ENCODE results near the gene C1orf159. TPM values are rescaled to one million over a fixed set of nuclear protein-coding genes. Genes with fewer than 3 reads are reported as not detected.
"Not testable (repeated sequence)": the region's sequence is repeated elsewhere in the genome, so short reads cannot be mapped to it uniquely, and the experiment has no call there.

Gene C1orf159
- total RNA-seq, 2 experiments from 2014 or later: 18.0 to 22.0 TPM

GRCh38 chr1:1145547-1145914 lies 29.6 kb upstream of the C1orf159 start:
- H3K27ac Mint-ChIP-seq: peak overlapping the region; percentile 88
- no peak for DNase-seq
- H3K4me3 Mint-ChIP-seq: no peak overlapping the region
- ChIA-PET CTCF (no interaction called here), POLR2A (no interaction called here)
- H3K36me3 Mint-ChIP-seq (ENCODE audit: low read depth): no peaks in the 10 kb centered on the region
- no peaks in the 10 kb centered on the region for H3K27me3 Mint-ChIP-seq
- H3K4me1 Mint-ChIP-seq: peaks cover 27% of the 10 kb centered on the region
- H3K9me3 Mint-ChIP-seq: no peaks in the 10 kb centered on the region

GRCh38 chr1:1144843-1145546 lies 29.1 kb upstream of the C1orf159 start:
- CTCF ChIA-PET: no interaction called here
- POLR2A ChIA-PET: no interaction called here
- no peaks in the 10 kb centered on the region for H3K9me3 Mint-ChIP-seq
- no peaks in the 10 kb centered on the region for H3K36me3 Mint-ChIP-seq (ENCODE audit: low read depth)
- H3K27ac Mint-ChIP-seq: peak overlapping the region; percentile 98
- H3K27me3 Mint-ChIP-seq: no peaks in the 10 kb centered on the region
- DNase-seq: no peak
- H3K4me1 Mint-ChIP-seq: peaks cover 27% of the 10 kb centered on the region
- no peak overlapping the region for H3K4me3 Mint-ChIP-seq

GRCh38 chr1:1144122-1144842 lies 28.4 kb upstream of the C1orf159 start:
- CTCF ChIA-PET: no interaction called here

GRCh38 chr1:1143636-1144035 lies 27.7 kb upstream of the C1orf159 start:
- no peak for DNase-seq
- Mint-ChIP-seq H3K4me1 (peaks cover 29% of the 10 kb centered on the region), H3K27ac (peak overlapping the region; percentile 98), H3K9me3 (no peaks in the 10 kb centered on the region), H3K36me3 (ENCODE audit: low read depth) (no peaks in the 10 kb centered on the region), H3K27me3 (no peaks in the 10 kb centered on the region), H3K4me3 (peak overlapping the region; percentile 30)
- CTCF ChIA-PET: interaction anchor here (1.1 kb wide), 1 partner anchor 13 kb away, joined by 3 read pairs; no protein-coding TSS in a partner anchor
- POLR2A ChIA-PET: no interaction called here

More at GRCh38 chr1:1144122-1144842, 28.4 kb upstream of the C1orf159 start:
- Mint-ChIP-seq H3K27ac (peak overlapping the region; percentile 98), H3K36me3 (ENCODE audit: low read depth) (no peaks in the 10 kb centered on the region), H3K9me3 (no peaks in the 10 kb centered on the region), H3K27me3 (no peaks in the 10 kb centered on the region), H3K4me3 (peak overlapping the region; percentile 30), H3K4me1 (peaks cover 27% of the 10 kb centered on the region)
- POLR2A ChIA-PET: no interaction called here
- peak; percentile 73 for DNase-seq

GRCh38 chr1:1142844-1143243 lies 27.0 kb upstream of the C1orf159 start:
- no peak for DNase-seq
- ChIA-PET POLR2A (no interaction called here), CTCF (interaction anchor here (1.1 kb wide), 1 partner anchor 13 kb away, joined by 3 read pairs; no protein-coding TSS in a partner anchor)
- Mint-ChIP-seq H3K4me1 (peaks cover 32% of the 10 kb centered on the region), H3K4me3 (no peak overlapping the region), H3K9me3 (no peaks in the 10 kb centered on the region), H3K27ac (peak overlapping the region; percentile 65), H3K36me3 (ENCODE audit: low read depth) (no peaks in the 10 kb centered on the region), H3K27me3 (no peaks in the 10 kb centered on the region)

- H3K4me3 Mint-ChIP-seq; H3K36me3 Mint-ChIP-seq (ENCODE audit: low read depth); H3K27me3 Mint-ChIP-seq; CTCF ChIA-PET; H3K9me3 Mint-ChIP-seq; POLR2A ChIA-PET; DNase-seq: not testable (repeated sequence)
- peak overlapping the region; percentile 65 for H3K27ac Mint-ChIP-seq
- H3K4me1 Mint-ChIP-seq: peaks cover 36% of the 10 kb centered on the region
Observed at GRCh38 chr1:1142352-1142751, 26.5 kb upstream of the C1orf159 start.

- Mint-ChIP-seq H3K36me3 (ENCODE audit: low read depth) (no peaks in the 10 kb centered on the region), H3K4me1 (peaks cover 36% of the 10 kb centered on the region), H3K27ac (peak overlapping the region; percentile 65), H3K4me3 (no peak overlapping the region), H3K9me3 (no peaks in the 10 kb centered on the region), H3K27me3 (no peaks in the 10 kb centered on the region)
- no peak for DNase-seq
- POLR2A ChIA-PET: no interaction called here
- CTCF ChIA-PET: no interaction called here
Observed at GRCh38 chr1:1141911-1142250, 26.0 kb upstream of the C1orf159 start.

GRCh38 chr1:1141244-1141910 lies 25.5 kb upstream of the C1orf159 start:
- no peak overlapping the region for H3K27ac Mint-ChIP-seq
- H3K27me3 Mint-ChIP-seq: no peaks in the 10 kb centered on the region
- no peak overlapping the region for H3K4me3 Mint-ChIP-seq
- no peaks in the 10 kb centered on the region for H3K36me3 Mint-ChIP-seq (ENCODE audit: low read depth)
- peak; percentile 40 for DNase-seq
- POLR2A ChIA-PET: no interaction called here
- CTCF ChIA-PET: no interaction called here
- no peaks in the 10 kb centered on the region for H3K9me3 Mint-ChIP-seq
- H3K4me1 Mint-ChIP-seq: peaks cover 37% of the 10 kb centered on the region

- CTCF ChIA-PET: no interaction called here
- no peak overlapping the region for H3K27ac Mint-ChIP-seq
- no peak overlapping the region for H3K4me3 Mint-ChIP-seq
- POLR2A ChIA-PET: no interaction called here
- H3K27me3 Mint-ChIP-seq: no peaks in the 10 kb centered on the region
- no peaks in the 10 kb centered on the region for H3K36me3 Mint-ChIP-seq (ENCODE audit: low read depth)
- no peaks in the 10 kb centered on the region for H3K9me3 Mint-ChIP-seq
- no peak for DNase-seq
- peaks cover 39% of the 10 kb centered on the region for H3K4me1 Mint-ChIP-seq
Observed at GRCh38 chr1:1140673-1141072, 24.8 kb upstream of the C1orf159 start.

GRCh38 chr1:1137256-1138045 lies 21.6 kb upstream of the C1orf159 start:
- Mint-ChIP-seq H3K36me3 (ENCODE audit: low read depth) (no peaks in the 10 kb centered on the region), H3K4me3 (peak overlapping the region; percentile 61), H3K9me3 (no peaks in the 10 kb centered on the region), H3K27ac (peak overlapping the region; percentile 91), H3K4me1 (peaks cover 23% of the 10 kb centered on the region), H3K27me3 (no peaks in the 10 kb centered on the region)
- peak; percentile 69 for DNase-seq
- POLR2A ChIA-PET: no interaction called here
- CTCF ChIA-PET: interaction anchor here (2.0 kb wide), 1 partner anchor 15 kb away, joined by 8 read pairs; no protein-coding TSS in a partner anchor

- Mint-ChIP-seq H3K27ac (peak overlapping the region; percentile 84), H3K36me3 (ENCODE audit: low read depth) (no peaks in the 10 kb centered on the region), H3K27me3 (no peaks in the 10 kb centered on the region), H3K4me3 (no peak overlapping the region), H3K4me1 (peaks cover 19% of the 10 kb centered on the region), H3K9me3 (no peaks in the 10 kb centered on the region)
- CTCF ChIA-PET: interaction anchor here (0.8 to 2.0 kb wide), 3 partner anchors 12 to 22 kb away, joined by 4 to 9 read pairs (median 8); no protein-coding TSS in a partner anchor
- POLR2A ChIA-PET: no interaction called here
- no peak for DNase-seq
Observed at GRCh38 chr1:1136547-1137230, 20.8 kb upstream of the C1orf159 start.

GRCh38 chr1:1135339-1136136 lies 19.6 kb upstream of the C1orf159 start:
- CTCF ChIA-PET: interaction anchor here (1.6 to 2.0 kb wide), 2 partner anchors 11 to 13 kb away, joined by 8 to 9 read pairs; no protein-coding TSS in a partner anchor
- Mint-ChIP-seq H3K4me3 (no peak overlapping the region), H3K27me3 (no peaks in the 10 kb centered on the region), H3K4me1 (peaks cover 19% of the 10 kb centered on the region), H3K27ac (peak overlapping the region; percentile 50), H3K9me3 (no peaks in the 10 kb centered on the region), H3K36me3 (ENCODE audit: low read depth) (no peaks in the 10 kb centered on the region)
- DNase-seq: no peak
- POLR2A ChIA-PET: no interaction called here
